ENCODE measurements around the gene P3H1. TPM values are rescaled to one million over a fixed set of nuclear protein-coding genes. Genes with fewer than 3 reads are reported as not detected.
"Not testable (repeated sequence)": the region's sequence is repeated elsewhere in the genome, so short reads cannot be mapped to it uniquely, and the experiment has no call there.

P3H1 gene, protein sequence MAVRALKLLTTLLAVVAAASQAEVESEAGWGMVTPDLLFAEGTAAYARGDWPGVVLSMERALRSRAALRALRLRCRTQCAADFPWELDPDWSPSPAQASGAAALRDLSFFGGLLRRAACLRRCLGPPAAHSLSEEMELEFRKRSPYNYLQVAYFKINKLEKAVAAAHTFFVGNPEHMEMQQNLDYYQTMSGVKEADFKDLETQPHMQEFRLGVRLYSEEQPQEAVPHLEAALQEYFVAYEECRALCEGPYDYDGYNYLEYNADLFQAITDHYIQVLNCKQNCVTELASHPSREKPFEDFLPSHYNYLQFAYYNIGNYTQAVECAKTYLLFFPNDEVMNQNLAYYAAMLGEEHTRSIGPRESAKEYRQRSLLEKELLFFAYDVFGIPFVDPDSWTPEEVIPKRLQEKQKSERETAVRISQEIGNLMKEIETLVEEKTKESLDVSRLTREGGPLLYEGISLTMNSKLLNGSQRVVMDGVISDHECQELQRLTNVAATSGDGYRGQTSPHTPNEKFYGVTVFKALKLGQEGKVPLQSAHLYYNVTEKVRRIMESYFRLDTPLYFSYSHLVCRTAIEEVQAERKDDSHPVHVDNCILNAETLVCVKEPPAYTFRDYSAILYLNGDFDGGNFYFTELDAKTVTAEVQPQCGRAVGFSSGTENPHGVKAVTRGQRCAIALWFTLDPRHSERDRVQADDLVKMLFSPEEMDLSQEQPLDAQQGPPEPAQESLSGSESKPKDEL
- total RNA-seq: 10 to 100 TPM; 34.5 to 45.7 TPM

DNA sequence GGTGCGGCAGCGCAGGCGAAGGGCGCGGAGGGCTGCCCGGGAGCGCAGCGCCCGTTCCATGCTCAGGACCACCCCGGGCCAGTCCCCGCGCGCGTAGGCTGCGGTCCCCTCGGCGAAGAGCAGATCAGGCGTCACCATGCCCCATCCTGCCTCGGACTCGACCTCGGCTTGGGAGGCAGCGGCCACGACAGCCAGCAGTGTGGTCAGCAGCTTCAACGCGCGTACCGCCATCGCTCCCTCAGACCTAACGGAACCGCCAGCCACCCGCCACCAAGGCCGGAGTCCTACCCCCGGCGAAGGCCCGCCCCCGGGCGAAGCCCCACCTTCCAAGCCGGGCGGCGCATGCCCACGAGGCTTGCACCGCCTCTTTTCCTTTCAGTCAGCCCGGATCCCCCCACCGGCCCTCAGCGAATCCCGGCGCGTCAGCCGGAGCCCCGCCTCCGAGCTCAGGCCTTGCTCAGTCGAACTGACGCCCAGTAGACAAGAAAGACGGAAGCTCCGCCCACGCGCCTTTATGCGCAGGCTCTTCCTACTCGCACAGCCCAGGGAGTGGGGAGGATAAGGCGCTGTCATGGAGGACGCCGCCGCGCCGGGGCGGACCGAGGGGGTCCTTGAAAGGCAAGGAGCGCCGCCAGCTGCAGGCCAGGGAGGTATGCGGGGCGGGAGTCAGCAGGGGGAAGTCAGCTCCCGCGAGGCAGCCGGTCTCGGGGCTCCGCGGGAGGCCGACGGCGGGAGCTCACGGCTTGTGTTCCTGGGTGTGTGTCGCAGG lies at the start of gene P3H1, which contains the start of gene C1orf50:
Gene P3H1, minus strand, starts transcription at position 288 of the 769 bp plus-strand sequence. Its CDS starts 57 bp downstream, at position 231.
Gene C1orf50, plus strand, starts transcription at position 509 of the 769 bp plus-strand sequence. Its CDS starts 63 bp downstream, at position 572.
- H3K27ac Mint-ChIP-seq: peak within 1 kb of the TSS in 1 of 2 donors; percentile 88
- peak; percentile 92 to 93 for ATAC-seq
- peaks cover 6 to 15% of the 10 kb centered on the region in 2 donors for H3K36me3 Mint-ChIP-seq
- peak; percentile 99 to 100 for DNase-seq (ENCODE audit: low spot score in 2 of 2)
- no peaks in the 10 kb centered on the region for H3K9me3 Mint-ChIP-seq

DNA sequence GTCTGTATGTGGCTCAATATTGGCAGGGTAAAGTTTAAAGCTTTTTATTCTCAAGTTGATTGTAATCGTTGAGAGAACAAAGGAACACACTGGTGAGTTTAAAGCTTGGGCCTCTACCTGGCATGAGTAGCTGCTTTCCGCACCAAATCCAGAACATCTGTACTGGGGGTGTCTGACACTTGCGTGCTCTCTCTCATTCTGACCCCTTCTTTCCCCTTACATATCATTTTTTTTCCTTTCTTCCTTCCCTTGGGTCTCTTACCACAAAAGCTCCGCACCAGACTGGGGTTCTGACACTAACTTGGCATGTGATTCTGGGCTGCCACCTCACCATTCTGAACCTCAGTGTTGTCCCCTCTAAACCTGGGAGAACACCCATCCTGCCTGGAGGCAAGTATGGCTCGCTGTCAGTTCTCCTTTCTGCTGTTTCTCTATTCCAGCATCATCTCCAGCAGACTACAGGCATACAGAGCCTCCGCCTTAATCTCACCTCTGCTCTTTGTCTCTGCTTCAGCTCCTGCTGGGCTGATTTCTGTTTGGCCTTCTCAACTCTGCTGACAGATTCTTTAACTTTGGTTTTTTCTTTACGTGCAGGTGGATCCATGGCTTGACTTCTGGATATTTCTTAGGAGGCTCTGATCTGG lies 49.2 kb upstream of the P3H1 start:
- ATAC-seq (peak in 1 of 2 donors; percentile 19), DNase-seq (ENCODE audit: low spot score in 2 of 2) (peak in 1 of 2 donors; percentile 13)
- Mint-ChIP-seq H3K27ac (peak overlapping the region; percentile 30 to 80), H3K9me3 (no peaks in the 10 kb centered on the region), H3K36me3 (peaks cover 5% of the 10 kb centered on the region in 2 donors)

DNA sequence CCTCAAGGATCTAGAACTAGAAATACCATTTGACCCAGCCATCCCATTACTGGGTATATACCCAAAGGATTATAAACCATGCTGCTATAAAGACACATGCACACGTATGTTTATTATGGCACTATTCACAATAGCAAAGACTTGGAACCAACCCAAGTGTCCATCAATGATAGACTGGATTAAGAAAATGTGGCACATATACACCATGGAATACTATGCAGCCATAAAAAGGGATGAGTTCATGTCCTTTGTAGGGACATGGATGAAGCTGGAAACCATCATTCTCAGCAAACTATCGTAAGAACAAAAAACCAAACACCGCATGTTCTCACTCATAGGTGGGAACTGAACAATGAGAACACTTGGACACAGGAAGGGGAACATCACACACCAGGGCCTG lies 48.0 kb upstream of the P3H1 start:
- H3K36me3 Mint-ChIP-seq; H3K9me3 Mint-ChIP-seq; DNase-seq (ENCODE audit: low spot score in 2 of 2); H3K27ac Mint-ChIP-seq; ATAC-seq: not testable (repeated sequence)

DNA sequence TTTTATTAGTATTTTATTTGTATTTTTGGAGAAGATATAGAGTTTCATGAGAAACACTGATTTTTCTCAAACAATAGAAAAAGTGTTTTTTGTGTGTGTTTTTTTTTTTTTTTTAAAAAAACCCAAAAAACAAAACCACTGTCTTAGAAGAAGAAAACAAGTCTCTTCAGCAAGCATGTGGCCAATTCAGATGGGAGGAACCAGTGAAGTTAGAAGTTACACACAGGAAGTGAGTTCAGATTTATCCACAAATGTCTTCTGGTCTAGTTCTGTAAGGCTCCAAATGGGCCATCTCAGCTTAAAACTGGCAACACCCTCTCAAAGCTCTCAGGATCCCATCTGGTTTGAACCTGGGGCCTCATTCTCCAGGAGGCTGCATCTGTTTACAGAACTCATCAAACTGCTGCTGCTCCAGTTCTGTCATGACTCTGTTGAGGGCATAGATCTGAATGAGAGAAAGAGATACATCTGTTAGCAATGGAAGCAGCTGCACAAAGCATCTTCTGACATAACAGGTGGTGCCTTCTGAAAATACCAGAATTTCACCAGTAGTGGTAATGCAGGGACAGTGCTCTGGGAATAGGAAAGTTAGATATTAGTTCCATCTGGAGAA lies 40.3 kb upstream of the P3H1 start:
- peaks cover 5 to 11% of the 10 kb centered on the region in 2 donors for H3K36me3 Mint-ChIP-seq
- H3K27ac Mint-ChIP-seq: no peak overlapping the region
- DNase-seq (ENCODE audit: low spot score in 2 of 2): no peak
- ATAC-seq: no peak
- H3K9me3 Mint-ChIP-seq: no peaks in the 10 kb centered on the region

DNA sequence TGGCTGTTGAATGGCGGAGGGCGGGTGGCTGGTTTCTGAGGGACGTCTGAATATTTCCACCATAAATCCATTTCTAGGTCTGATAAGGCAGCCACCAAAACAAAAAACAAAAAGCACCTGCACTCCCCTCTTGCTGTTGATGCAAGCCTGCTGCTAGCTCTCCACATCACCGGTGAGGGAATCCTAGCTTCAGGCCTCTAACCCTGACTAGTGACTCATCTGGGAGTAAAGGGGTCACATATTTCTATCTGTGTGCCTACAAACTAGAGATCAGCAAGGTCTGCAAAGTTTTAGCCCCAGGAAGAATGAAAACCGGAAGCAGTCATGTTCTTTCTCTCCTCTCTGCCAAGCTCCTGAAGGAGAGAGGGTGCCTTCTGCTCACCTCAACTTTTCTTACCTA lies 39.8 kb upstream of the P3H1 start:
- Mint-ChIP-seq H3K27ac (no peak overlapping the region), H3K9me3 (no peaks in the 10 kb centered on the region), H3K36me3 (peaks cover 3 to 11% of the 10 kb centered on the region in 2 donors)
- DNase-seq (ENCODE audit: low spot score in 2 of 2): no peak
- no peak for ATAC-seq

DNA sequence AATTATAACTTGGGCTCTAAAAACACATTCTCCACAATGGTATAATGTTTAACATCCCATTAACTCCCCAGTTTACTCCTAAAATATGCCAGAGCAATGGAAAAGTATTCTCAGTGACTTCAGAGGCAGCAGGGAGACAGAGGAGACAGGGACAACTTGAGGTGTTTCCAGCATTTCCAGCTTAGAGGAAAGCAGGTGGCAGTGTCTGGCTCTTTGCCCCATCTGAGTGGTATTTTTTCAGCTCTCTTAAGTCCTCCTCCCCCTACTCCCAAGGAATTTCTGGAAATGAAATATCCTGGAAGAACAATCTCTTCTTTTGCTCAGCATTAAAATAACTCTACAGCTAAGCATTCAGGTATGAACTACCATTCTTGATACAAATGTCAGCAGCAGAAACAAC lies 39.3 kb upstream of the P3H1 start:
- no peaks in the 10 kb centered on the region for H3K9me3 Mint-ChIP-seq
- H3K27ac Mint-ChIP-seq: no peak overlapping the region
- peaks cover 0 to 11% of the 10 kb centered on the region in 2 donors for H3K36me3 Mint-ChIP-seq
- ATAC-seq (no peak), DNase-seq (ENCODE audit: low spot score in 2 of 2) (no peak)

GRCh38 chr1:42801832-42802473 lies 35.1 kb upstream of the P3H1 start:
- no peak for ATAC-seq
- no peak for DNase-seq (ENCODE audit: low spot score in 2 of 2)
- peaks cover 0 to 11% of the 10 kb centered on the region in 2 donors for H3K36me3 Mint-ChIP-seq
- H3K27ac Mint-ChIP-seq: no peak overlapping the region
- H3K9me3 Mint-ChIP-seq: no peaks in the 10 kb centered on the region

- Mint-ChIP-seq H3K9me3 (no peaks in the 10 kb centered on the region), H3K36me3 (no peaks in the 10 kb centered on the region), H3K27ac (no peak overlapping the region)
- ATAC-seq (no peak), DNase-seq (ENCODE audit: low spot score in 2 of 2) (no peak)
Observed at GRCh38 chr1:42797979-42798378, 31.2 kb upstream of the P3H1 start.

- DNase-seq (ENCODE audit: low spot score in 2 of 2) (no peak), ATAC-seq (no peak)
- Mint-ChIP-seq H3K27ac (no peak overlapping the region), H3K9me3 (no peaks in the 10 kb centered on the region), H3K36me3 (no peaks in the 10 kb centered on the region)
Observed at GRCh38 chr1:42797414-42797813, 30.6 kb upstream of the P3H1 start.

DNA sequence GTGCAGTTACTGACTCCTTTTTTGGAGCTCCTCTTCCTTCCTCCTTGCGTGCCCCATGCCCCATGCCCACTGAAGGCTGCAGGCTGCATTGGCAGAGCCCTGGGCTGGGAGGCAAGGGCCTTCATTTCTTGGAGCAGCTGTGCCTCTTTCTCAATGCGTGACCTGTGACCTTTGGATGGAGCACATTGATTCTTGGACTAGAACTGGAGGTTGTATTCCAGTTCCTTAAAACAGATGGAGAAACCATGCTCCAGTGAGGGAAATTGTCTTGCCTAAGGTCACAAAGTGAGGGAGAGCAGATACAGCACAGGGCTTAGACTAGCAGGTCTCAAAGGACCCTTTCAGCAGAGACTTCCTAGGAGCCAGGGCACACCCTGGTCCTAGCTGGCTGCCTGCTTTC lies 27.0 kb upstream of the P3H1 start:
- Mint-ChIP-seq H3K27ac (no peak overlapping the region), H3K36me3 (no peaks in the 10 kb centered on the region), H3K9me3 (no peaks in the 10 kb centered on the region)
- DNase-seq (ENCODE audit: low spot score in 2 of 2) (no peak), ATAC-seq (no peak)

- no peak for ATAC-seq
- Mint-ChIP-seq H3K27ac (peak overlapping the region in 1 of 2 donors; percentile 10), H3K9me3 (no peaks in the 10 kb centered on the region), H3K36me3 (no peaks in the 10 kb centered on the region)
- no peak for DNase-seq (ENCODE audit: low spot score in 2 of 2)
Observed at GRCh38 chr1:42788021-42788420, 21.2 kb upstream of the P3H1 start.

DNA sequence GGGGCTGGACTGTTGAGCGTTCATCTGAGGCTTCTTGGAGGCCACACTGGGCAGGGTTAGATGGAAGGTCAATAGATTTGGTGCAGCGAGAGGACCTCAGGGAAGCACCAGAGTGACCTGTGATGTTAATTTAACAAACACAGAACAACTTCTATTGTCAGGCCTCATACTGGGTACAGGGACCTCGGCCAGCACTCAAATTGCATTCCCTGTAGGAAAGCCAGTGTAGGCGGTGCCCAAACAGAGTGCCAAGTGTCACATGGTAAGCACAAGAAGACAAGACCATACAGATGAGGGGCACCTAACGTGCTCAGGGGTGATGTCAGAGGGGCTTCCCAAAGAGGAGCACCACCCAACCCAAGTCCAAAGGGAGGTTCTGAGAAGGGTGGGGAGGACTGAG lies 19.3 kb upstream of the P3H1 start:
- H3K9me3 Mint-ChIP-seq: no peaks in the 10 kb centered on the region
- H3K27ac Mint-ChIP-seq: peak overlapping the region; percentile 16 to 74
- peaks cover 0 to 9% of the 10 kb centered on the region in 2 donors for H3K36me3 Mint-ChIP-seq
- DNase-seq (ENCODE audit: low spot score in 2 of 2) (no peak), ATAC-seq (no peak)

- DNase-seq (ENCODE audit: low spot score in 2 of 2) (peak in 1 of 2 donors; percentile 36), ATAC-seq (peak; percentile 79 to 82)
- peaks cover 4 to 16% of the 10 kb centered on the region in 2 donors for H3K36me3 Mint-ChIP-seq
- peak within 1 kb of the TSS; percentile 16 to 74 for H3K27ac Mint-ChIP-seq
- H3K9me3 Mint-ChIP-seq: no peaks in the 10 kb centered on the region
Observed at GRCh38 chr1:42784946-42785693, 18.3 kb upstream of the P3H1 start, which contains the start of gene TMEM269. Gene TMEM269, plus strand, starts transcription at chr1:42784991. Its CDS starts 4,903 bp downstream, at chr1:42789894.

DNA sequence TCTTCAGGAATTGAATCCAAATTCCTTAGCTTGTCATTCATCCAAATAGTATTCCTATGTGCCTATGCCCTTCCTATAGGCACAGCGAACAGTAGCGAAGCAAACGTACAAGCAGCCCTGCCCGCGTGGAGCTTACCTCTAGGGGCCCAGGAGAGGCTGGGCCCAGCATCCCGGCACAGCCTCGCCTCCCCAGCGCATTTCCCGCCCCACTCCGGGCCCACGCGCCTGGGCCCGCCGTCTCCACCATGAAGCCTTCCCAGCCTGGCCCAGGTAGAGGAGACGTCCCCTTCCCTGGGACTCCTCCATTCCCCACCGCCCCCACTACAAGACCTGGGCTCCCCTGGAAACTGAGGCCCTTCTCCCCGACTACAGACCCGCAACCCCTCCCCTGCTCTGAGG lies 17.7 kb upstream of the P3H1 start:
- Mint-ChIP-seq H3K27ac (no peak overlapping the region), H3K9me3 (no peaks in the 10 kb centered on the region), H3K36me3 (peaks cover 4 to 16% of the 10 kb centered on the region in 2 donors)
- DNase-seq (ENCODE audit: low spot score in 2 of 2) (no peak), ATAC-seq (no peak)

- H3K9me3 Mint-ChIP-seq: no peaks in the 10 kb centered on the region
Observed at GRCh38 chr1:42783092-42783491, 16.3 kb upstream of the P3H1 start.

More at GRCh38 chr1:42783092-42783491, 16.3 kb upstream of the P3H1 start:
- Mint-ChIP-seq H3K27ac (no peak overlapping the region), H3K36me3 (peaks cover 4 to 16% of the 10 kb centered on the region in 2 donors)
- DNase-seq (ENCODE audit: low spot score in 2 of 2) (no peak), ATAC-seq (no peak)
